Astrocyte of the cerebellum (primary cell): ENCODE measurements around the gene GRIK1.

Experiments
- DNase-seq: peaks from one replicate; pipeline ENCODE4 v3.0.0-alpha.2; 2011; ENCODE audit warnings: low read depth
- H3K4me3 ChIP-seq: 2 replicates; pipeline ENCODE4 v1.5.1; 2011; ENCODE audit warnings: mild to moderate bottlenecking, low read depth, low read length, moderate library complexity
- in situ Hi-C: cut with HindIII; loops from 2 replicates; pipeline ENCODE4 v1.10.0; 2017; ENCODE audit warnings: low sequenced_read_pairs
- TF ChIP-seq, protein P1 (sequence below): IDR thresholded peaks from 2 replicates; pipeline ENCODE4 v1.5.1; 2012; ENCODE audit warnings: low read length, low read depth, moderate library complexity, mild to moderate bottlenecking; ENCODE audit errors: missing control alignments

Gene GRIK1

DNA sequence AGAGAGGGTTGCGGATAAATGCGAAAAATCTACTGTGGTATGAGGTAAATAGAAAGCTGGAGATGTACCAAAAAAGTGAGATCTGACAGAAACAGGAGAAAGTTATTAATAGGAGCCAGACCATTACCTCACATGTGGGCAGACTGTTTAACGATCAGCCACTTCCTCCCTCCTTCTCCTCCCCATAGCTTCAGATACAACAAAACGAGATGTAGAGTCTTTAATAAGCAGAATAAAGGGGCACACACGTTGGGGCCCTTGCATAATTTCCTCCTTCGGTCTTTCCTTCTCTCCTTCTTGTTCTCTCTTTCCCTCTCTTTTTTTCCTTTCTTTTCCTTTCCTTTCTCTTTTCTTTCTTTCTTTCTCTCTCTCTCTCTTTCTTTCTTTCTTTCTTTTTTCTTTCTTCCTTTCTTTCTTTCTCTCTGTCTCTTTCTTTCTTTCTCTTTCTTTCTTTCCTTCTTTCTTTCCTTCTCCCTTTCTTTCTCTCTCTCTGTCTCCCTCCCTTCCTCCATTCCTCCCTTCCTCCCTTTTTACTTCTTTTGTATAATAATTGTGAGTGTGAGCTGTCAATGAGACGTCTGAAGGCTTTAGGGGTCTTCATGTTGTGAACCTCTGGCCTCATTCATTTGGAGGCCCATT lies 242.1 kb downstream of the GRIK1 start:
- TF ChIP-seq, protein P1, sequence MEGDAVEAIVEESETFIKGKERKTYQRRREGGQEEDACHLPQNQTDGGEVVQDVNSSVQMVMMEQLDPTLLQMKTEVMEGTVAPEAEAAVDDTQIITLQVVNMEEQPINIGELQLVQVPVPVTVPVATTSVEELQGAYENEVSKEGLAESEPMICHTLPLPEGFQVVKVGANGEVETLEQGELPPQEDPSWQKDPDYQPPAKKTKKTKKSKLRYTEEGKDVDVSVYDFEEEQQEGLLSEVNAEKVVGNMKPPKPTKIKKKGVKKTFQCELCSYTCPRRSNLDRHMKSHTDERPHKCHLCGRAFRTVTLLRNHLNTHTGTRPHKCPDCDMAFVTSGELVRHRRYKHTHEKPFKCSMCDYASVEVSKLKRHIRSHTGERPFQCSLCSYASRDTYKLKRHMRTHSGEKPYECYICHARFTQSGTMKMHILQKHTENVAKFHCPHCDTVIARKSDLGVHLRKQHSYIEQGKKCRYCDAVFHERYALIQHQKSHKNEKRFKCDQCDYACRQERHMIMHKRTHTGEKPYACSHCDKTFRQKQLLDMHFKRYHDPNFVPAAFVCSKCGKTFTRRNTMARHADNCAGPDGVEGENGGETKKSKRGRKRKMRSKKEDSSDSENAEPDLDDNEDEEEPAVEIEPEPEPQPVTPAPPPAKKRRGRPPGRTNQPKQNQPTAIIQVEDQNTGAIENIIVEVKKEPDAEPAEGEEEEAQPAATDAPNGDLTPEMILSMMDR, result no peak
- in situ Hi-C loops, result loop anchor here (5.0 kb wide), 1 partner anchor 70 kb away; no protein-coding TSS in a partner anchor
- no peak for DNase-seq
- H3K4me3 ChIP-seq, result no peak overlapping the region

DNA sequence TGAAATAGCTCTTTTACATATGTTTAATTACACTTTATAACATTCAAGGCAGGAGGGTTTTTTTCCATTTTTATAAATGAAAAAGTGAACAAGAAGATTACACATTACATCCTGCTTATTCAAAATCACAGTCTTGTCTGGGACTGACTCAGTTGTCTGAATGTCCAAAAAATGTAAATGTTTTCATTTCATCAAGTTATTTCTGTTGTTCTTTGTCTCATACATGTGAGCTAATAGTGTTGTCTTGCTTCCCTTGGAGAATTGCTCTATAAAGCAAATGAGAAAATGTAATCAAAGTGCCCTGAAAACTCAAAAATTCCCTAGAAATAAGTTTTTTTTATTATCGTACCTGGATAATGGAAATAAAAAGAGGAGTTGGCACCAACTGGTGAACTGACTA lies 242.9 kb downstream of the GRIK1 start:
- no peak overlapping the region for H3K4me3 ChIP-seq
- in situ Hi-C loops, result loop anchor here (5.0 kb wide), 1 partner anchor 70 kb away; no protein-coding TSS in a partner anchor
- TF ChIP-seq, protein P1, result no peak
- DNase-seq, result no peak

DNA sequence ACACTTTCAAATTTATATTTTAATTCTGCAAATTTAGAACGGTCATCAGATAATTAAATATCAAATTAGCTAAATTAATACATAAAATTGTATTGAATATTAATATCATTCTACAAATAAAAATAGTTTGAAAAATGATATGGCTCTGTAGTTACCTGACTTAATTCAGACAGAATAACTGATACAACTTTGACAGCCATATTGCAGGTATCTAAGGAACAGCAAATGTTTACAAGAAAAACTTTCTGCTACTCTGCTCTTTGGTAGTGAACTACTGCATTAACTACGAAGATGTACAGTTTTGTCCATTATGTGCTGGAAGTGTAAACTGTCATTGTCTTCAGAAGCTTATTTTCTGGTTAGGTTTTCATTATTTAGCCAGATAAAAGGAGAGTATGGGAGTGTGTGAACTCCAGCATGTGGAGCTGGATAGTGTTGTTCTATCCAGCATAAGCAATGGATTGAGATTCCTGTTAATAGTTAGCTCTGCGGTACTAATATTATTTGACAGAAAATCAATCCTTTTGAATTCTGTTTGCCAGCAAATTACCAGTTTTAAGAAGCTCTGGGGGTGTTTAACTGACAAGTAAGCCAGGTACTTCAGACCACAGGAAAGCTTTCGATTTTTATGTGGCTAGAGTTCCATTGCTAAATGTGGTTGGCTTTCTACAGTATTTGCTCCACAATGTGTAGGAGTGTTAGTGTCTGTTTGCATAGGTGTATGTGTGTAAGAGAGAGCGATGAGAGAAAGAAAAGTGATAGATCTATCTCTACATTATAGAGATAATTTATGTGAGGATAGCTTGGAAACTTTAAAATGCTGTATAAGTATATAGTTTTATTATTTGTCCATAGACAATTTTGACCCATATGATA lies 247.9 kb downstream of the GRIK1 start:
- H3K4me3 ChIP-seq, result no peak overlapping the region
- no peak for DNase-seq
- in situ Hi-C loops, result no loop called here
- TF ChIP-seq, protein P1, result no peak

DNA sequence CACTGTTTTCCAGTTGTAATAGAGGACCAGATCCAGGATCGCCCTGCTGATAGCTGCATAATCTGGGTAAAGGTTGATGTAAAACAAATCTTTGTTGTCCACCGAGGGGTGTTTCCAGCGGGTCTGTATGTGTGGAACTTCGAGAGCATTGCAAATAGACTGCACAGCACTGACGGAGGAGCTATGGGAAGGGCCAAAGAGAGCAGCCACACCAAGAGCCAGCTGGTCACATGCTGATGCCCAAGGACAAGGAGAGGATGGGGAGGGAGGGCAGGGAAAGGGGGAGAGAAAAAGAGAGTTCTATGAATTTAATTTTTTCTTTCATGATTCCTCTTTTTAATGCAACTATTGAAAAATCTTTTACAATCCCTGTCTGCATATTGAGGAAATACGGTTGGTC lies 250.0 kb downstream of the GRIK1 start:
- H3K4me3 ChIP-seq, result no peak overlapping the region
- DNase-seq, result no peak
- TF ChIP-seq, protein P1, result no peak
- in situ Hi-C loops, result no loop called here

DNA sequence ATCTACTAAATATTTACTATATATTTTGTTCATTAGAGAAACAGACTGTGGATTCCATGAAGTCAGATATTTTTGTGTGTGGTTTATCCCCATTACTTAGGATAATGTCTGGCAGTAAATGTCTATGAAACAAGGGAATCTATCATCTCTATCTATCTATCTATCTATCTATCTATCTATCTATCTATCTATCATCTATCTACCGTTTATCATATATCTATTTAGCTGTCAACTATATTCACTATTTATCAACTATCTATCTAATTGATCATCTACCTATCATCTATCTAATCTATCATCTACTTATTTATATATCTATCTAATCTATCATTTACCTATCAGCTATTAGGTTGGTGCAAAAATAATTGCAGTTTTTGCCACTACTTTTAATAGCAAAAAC lies 255.7 kb downstream of the GRIK1 start:
- H3K4me3 ChIP-seq, result no peak overlapping the region
- in situ Hi-C loops, result no loop called here
- no peak for DNase-seq
- TF ChIP-seq, protein P1, result no peak

DNA sequence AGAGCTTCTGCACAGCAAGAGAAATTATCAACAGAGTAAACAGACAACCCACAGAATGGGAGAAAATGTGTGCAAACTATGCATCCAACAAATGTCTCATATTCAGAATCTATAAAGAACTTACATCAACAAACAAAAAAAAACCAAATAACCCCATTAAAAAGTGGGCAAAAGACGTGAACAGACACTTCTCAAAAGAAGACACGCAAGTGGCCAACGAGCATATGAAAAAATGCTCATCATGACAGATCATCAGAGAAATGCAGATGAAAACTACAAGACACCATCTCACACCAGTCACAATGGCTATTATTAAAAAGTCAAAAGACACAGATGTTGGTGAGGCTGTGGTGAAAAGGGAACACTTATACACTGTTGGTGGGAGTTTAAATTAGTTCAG lies 257.0 kb downstream of the GRIK1 start:
- TF ChIP-seq, protein P1, result no peak
- DNase-seq, result no peak
- H3K4me3 ChIP-seq, result no peak overlapping the region
- in situ Hi-C loops, result no loop called here
